H1 (cell line): Measurements from ENCODE around the gene UBAC1. TPM values are rescaled to one million over a fixed set of nuclear protein-coding genes. Genes with fewer than 3 reads are reported as not detected.

Experiments used
- CTCF ChIA-PET: fragments of 300-600 bp; sonication (Branson Sonifier 250); formaldehyde crosslinking; loops from one replicate; lab custom pipeline; 2021; ENCODE audit not compliant: partially characterized antibody; lab: Charles Lee
- POLR2A ChIA-PET: fragments of 300-600 bp; sonication (Branson Sonifier 250); formaldehyde crosslinking; loops from one replicate; lab custom pipeline; 2021; ENCODE audit warnings: inconsistent platforms; ENCODE audit not compliant: partially characterized antibody; lab: Charles Lee
- DNase-seq, 2 experiments: peaks; one replicate each; pipeline versions ENCODE4 v3.0.0 to v3.0.0-alpha.2; 2010 to 2022; ENCODE audit warnings: low spot score in 2 of 2, low read depth in 1 of 2, mixed read lengths in 1 of 2
- FAIRE-seq: peaks from 2 replicates; lab custom pipeline; 2011; peaks lifted over from hg19 to GRCh38; lab: Jason Lieb, UNC
- H2AFZ ChIP-seq: 2 replicates; pipeline ENCODE4 v1.8.1; 2012; ENCODE audit warnings: low read length, inconsistent platforms
- H2AK5ac ChIP-seq: 2 replicates; pipeline ENCODE4 v1.6.1; 2013; ENCODE audit warnings: low read depth, low read length
- H2BK120ac ChIP-seq: replicated peaks from 2 replicates; pipeline ENCODE3; 2013; ENCODE audit warnings: low read depth, low read length, inconsistent platforms
- H2BK12ac ChIP-seq: 2 replicates; pipeline ENCODE4 v1.6.1; 2013; ENCODE audit warnings: low read depth, low read length
- H2BK15ac ChIP-seq: 2 replicates; pipeline ENCODE4 v1.6.1; 2013; ENCODE audit warnings: low read length
- H2BK20ac ChIP-seq: 2 replicates; pipeline ENCODE4 v1.6.1; 2013; ENCODE audit warnings: low read length
- H2BK5ac ChIP-seq: 2 replicates; pipeline ENCODE4 v1.6.1; 2013; ENCODE audit warnings: low read depth, low read length
- H3K14ac ChIP-seq: 2 replicates; pipeline ENCODE4 v1.6.1; 2013; ENCODE audit warnings: inconsistent platforms; ENCODE audit not compliant: insufficient read length
- H3K18ac ChIP-seq: 2 replicates; pipeline ENCODE4 v1.6.1; 2013; ENCODE audit warnings: low read length; ENCODE audit errors: extremely low read depth
- H3K23ac ChIP-seq: 2 replicates; pipeline ENCODE4 v1.6.1; 2013; ENCODE audit warnings: inconsistent platforms; ENCODE audit not compliant: insufficient read length
- H3K23me2 ChIP-seq: 2 replicates; pipeline ENCODE4 v1.6.1; 2013; ENCODE audit warnings: low read depth, low read length
- H3K27ac ChIP-seq: 2 replicates; pipeline ENCODE4 v1.6.1; 2011; ENCODE audit warnings: low read depth, low read length, inconsistent platforms
- H3K27me3 ChIP-seq, 4 experiments: replicated peaks in 1 of 4; 1 replicate in 1 of 4; 2 replicates in 3 of 4; pipeline versions ENCODE4 v1.6.1 to v1.8.1; 2011 to 2013; ENCODE audit warnings: low read length in 3 of 4, mild to moderate bottlenecking in 3 of 4, inconsistent platforms in 2 of 4, mixed read lengths in 2 of 4, moderate library complexity in 1 of 4; ENCODE audit not compliant: control insufficient read depth in 3 of 4, insufficient read depth in 3 of 4; ENCODE audit errors: extremely low read depth in 1 of 4
- H3K36me3 ChIP-seq, 4 experiments: 2 replicates each; pipeline versions ENCODE4 v1.6.1 to v1.8.1; 2011 to 2013; ENCODE audit warnings: mild to moderate bottlenecking in 4 of 4, low read length in 3 of 4, moderate library complexity in 2 of 4, control low read depth in 1 of 4, inconsistent platforms in 1 of 4; ENCODE audit not compliant: insufficient read depth in 4 of 4, control insufficient read depth in 2 of 4
- H3K4ac ChIP-seq: replicated peaks from 2 replicates; pipeline ENCODE3; 2013; ENCODE audit warnings: low read length, low read depth, mixed read lengths, inconsistent platforms; ENCODE audit not compliant: insufficient read length
- H3K4me1 ChIP-seq, 4 experiments: replicated peaks in 1 of 4; 1 replicate in 1 of 4; 2 replicates in 3 of 4; pipeline versions ENCODE4 v1.6.1 to v1.8.1; 2011 to 2013; ENCODE audit warnings: low read length in 3 of 4, inconsistent platforms in 2 of 4, mixed read lengths in 1 of 4; ENCODE audit not compliant: insufficient read depth in 4 of 4, control insufficient read depth in 3 of 4
- H3K4me2 ChIP-seq, 2 experiments: 2 replicates each; pipeline versions ENCODE4 v1.6.1 to v1.8.1; 2011 to 2013; ENCODE audit warnings: low read depth in 2 of 2, low read length in 2 of 2, control low read depth in 1 of 2, inconsistent platforms in 1 of 2, mild to moderate bottlenecking in 1 of 2; ENCODE audit not compliant: insufficient read depth in 1 of 2
- H3K4me3 ChIP-seq, 4 experiments: fragments of 200-600, 300-600 bp in 1 of 4; sonication (generic), shearing (Covaris generic), sonication (Bioruptor Twin) in 1 of 4; 2 replicates each; pipeline versions ENCODE4 v1.5.1 to v1.8.1; 2011 to 2016; ENCODE audit warnings: low read length in 4 of 4, low read depth in 3 of 4, control low read depth in 2 of 4, inconsistent platforms in 2 of 4, mild to moderate bottlenecking in 2 of 4, mixed read lengths in 1 of 4, moderate library complexity in 1 of 4; ENCODE audit not compliant: insufficient read depth in 2 of 4; ENCODE audit errors: extremely low read depth in 1 of 4
- H3K56ac ChIP-seq: replicated peaks from 2 replicates; pipeline ENCODE3; 2013; ENCODE audit warnings: low read depth, mild to moderate bottlenecking, mixed read lengths, low read length, inconsistent platforms; ENCODE audit not compliant: insufficient read length
- H3K79me1 ChIP-seq: 2 replicates; pipeline ENCODE4 v1.6.1; 2013; ENCODE audit warnings: low read depth, low read length, control low read depth
- H3K79me2 ChIP-seq, 2 experiments: 2 replicates each; pipeline versions ENCODE4 v1.6.1 to v1.8.1; 2012 to 2013; ENCODE audit warnings: low read length in 2 of 2, mild to moderate bottlenecking in 2 of 2, inconsistent platforms in 1 of 2; ENCODE audit not compliant: insufficient read depth in 2 of 2, control insufficient read depth in 1 of 2
- H3K9ac ChIP-seq, 4 experiments: replicated peaks in 1 of 4; 1 replicate in 1 of 4; 2 replicates in 3 of 4; pipeline versions ENCODE4 v1.6.1 to v1.8.1; 2011 to 2013; ENCODE audit warnings: low read depth in 3 of 4, low read length in 3 of 4, control low read depth in 2 of 4, mild to moderate bottlenecking in 2 of 4, moderate library complexity in 2 of 4, inconsistent platforms in 1 of 4; ENCODE audit errors: extremely low read depth in 1 of 4
- H3K9me3 ChIP-seq, 2 experiments: 2 replicates each; pipeline versions ENCODE4 v1.6.1 to v1.8.1; 2012 to 2013; ENCODE audit warnings: mild to moderate bottlenecking in 2 of 2, moderate library complexity in 2 of 2, control low read depth in 1 of 2, inconsistent platforms in 1 of 2, low read depth in 1 of 2, low read length in 1 of 2, mixed read lengths in 1 of 2; ENCODE audit not compliant: insufficient read depth in 2 of 2
- H4K20me1 ChIP-seq, 2 experiments: replicated peaks in 1 of 2; 2 replicates each; pipeline versions ENCODE3 to v1.8.1; 2011 to 2013; ENCODE audit warnings: inconsistent platforms in 2 of 2, low read length in 2 of 2, mild to moderate bottlenecking in 1 of 2; ENCODE audit not compliant: insufficient read depth in 2 of 2, control insufficient read depth in 1 of 2
- H4K5ac ChIP-seq: 2 replicates; pipeline ENCODE4 v1.6.1; 2013; ENCODE audit warnings: low read length, low read depth, mixed read lengths, inconsistent platforms; ENCODE audit not compliant: insufficient read length
- H4K8ac ChIP-seq: 2 replicates; pipeline ENCODE4 v1.8.0; 2013; ENCODE audit warnings: mild to moderate bottlenecking, moderate library complexity, low read length, inconsistent platforms; ENCODE audit not compliant: insufficient read depth; ENCODE audit errors: extremely low read depth
- H4K91ac ChIP-seq: replicated peaks from 2 replicates; pipeline ENCODE3; 2013; ENCODE audit warnings: low read length, mixed read lengths, inconsistent platforms; ENCODE audit not compliant: insufficient read length
- JUND ChIP-seq: IDR thresholded peaks from 2 replicates; pipeline ENCODE4 v1.6.1; 2011; ENCODE audit warnings: mild to moderate bottlenecking, improper control_type of control experiment, low read length
- WGBS, 2 experiments: shearing (Covaris generic) in 1 of 2; methylation state at CpG; one replicate each; pipeline versions ENCODE4 v1.1.6 to v1.1.7; 2013 to 2015; ENCODE audit warnings: low lambda C conversion rate in 2 of 2, mixed read lengths in 2 of 2, inconsistent platforms in 1 of 2, low coverage in 1 of 2, missing lambda C conversion rate in 1 of 2; ENCODE audit not compliant: insufficient replicate concordance in 2 of 2, insufficient coverage in 1 of 2, insufficient read length in 1 of 2; ENCODE audit errors: extremely low coverage in 1 of 2, missing lambda C conversion rate in 1 of 2; 5-methylcytosine and 5-hydroxymethylcytosine counted together
- polyA plus RNA-seq, 7 experiments: library from polyadenylated mRNA; depleted of rRNA in 3 of 7; stranded (reverse) in 5 of 7; unstranded in 2 of 7; fragments of >200 nt in 5 of 7; fragments of 200-250 nt in 2 of 7; gene quantifications; 1 replicate in 5 of 7; 2 replicates in 1 of 7; 4 replicates in 1 of 7; pipeline versions ENCODE4 v1.2.1 to v1.2.3, GENCODE V29; 2011 to 2013; ENCODE audit warnings: missing spikeins in 2 of 7, mixed read lengths in 2 of 7
- total RNA-seq: library from RNA; stranded (reverse); fragmentation: NEBNext Ultra II Directional; extraction: Animal tissue kit (Norgen Biotek cat#: 25700); gene quantifications from 2 replicates; pipeline ENCODE4 v1.2.1, GENCODE V29; 2021

UBAC1 gene
- total and polyA plus RNA-seq, 2 of the 8 experiments (the other 6 are each of a cell fraction or from before 2014, with no cell fraction given) = 59.3 to 85.2 TPM

DNA sequence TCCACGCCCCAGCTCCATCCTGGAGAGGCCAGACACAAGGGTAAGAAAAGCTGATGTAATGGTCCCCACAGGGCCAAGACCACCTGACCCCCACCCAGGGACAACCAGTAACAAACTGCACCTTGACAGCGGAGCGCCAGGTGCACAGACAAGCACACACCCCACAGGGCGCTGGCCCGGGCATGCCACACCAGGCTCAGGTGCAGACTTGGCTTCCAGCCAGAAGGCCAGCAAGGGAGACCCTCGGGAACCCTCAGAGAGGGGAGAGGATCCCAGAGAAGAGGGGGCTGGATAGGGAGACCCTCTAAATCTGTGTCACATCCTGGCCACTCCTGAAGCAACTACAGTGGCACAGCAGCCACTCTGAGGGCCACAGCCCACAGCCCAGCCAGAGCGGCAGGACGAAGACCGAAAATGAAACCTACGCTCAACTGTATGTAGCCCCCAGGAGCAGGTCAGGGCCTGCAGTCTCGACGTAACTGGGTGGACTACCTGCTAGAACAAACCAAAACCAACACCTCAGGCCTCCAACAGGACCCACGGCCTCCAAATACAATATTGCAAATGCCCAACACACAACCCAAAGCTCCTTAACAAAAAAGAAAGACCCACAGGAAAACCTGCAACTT, 72.3 kb downstream of the UBAC1 start:
- CTCF ChIA-PET = interaction anchor here (1.1 to 4.1 kb wide), 3 partner anchors 23 to 92 kb away, joined by 3 to 15 read pairs (median 5); no protein-coding TSS in a partner anchor
- peak overlapping the region; percentile 19; the same call in 1 of the 2 replicates for H3K18ac ChIP-seq
- no peaks in the 10 kb centered on the region for H3K9me3 ChIP-seq
- no peak for TF ChIP-seq JUND
- TF ChIP-seq, all 59 proteins: peak for 0
- Histone ChIP-seq H2BK5ac (peak overlapping the region; percentile 85), H3K56ac (no peak overlapping the region), H3K4me1 (peaks cover 3 to 55% (median 35%) of the 10 kb centered on the region in 4 experiments), H3K4me3 (no peak overlapping the region), H3K27ac (peak overlapping the region; percentile 33; the same call in 1 of the 2 replicates), H3K27me3 (no peaks in the 10 kb centered on the region), H3K9ac (no peak overlapping the region), H4K8ac (no peak overlapping the region), H2AK5ac (peak overlapping the region; percentile 61), H2BK120ac (no peak overlapping the region), H2BK20ac (no peak overlapping the region), H2AFZ (no peak overlapping the region), H4K5ac (no peak overlapping the region), H3K23ac (no peak overlapping the region), H3K14ac (no peak overlapping the region), H3K23me2 (no peaks in the 10 kb centered on the region), H3K4me2 (no peak overlapping the region), H3K79me2 (peaks cover 61 to 100% of the 10 kb centered on the region in 2 experiments), H2BK12ac (peak overlapping the region; percentile 68; the same call in 1 of the 2 replicates), H3K4ac (peak overlapping the region; percentile 44), H2BK15ac (no peak overlapping the region), H3K36me3 (no peaks in the 10 kb centered on the region), H4K20me1 (peaks cover 66 to 69% of the 10 kb centered on the region in 2 experiments), H3K79me1 (peaks cover 36% of the 10 kb centered on the region), H4K91ac (peak overlapping the region; percentile 48)
- DNase-seq (no peak), FAIRE-seq (no peak)
- 82% methylated on average over 13 of the region's 13 CpGs; no CpG with 5 or more reads in 1 of the 2 experiments for WGBS, 2 experiments
- POLR2A ChIA-PET = interaction anchor here (1.1 to 1.5 kb wide), 3 partner anchors 9 to 17 kb away, joined by 3 to 7 read pairs (median 3); no protein-coding TSS in a partner anchor
